Measurements from ENCODE around the gene FBXL7.

The FBXL7 gene

DNA sequence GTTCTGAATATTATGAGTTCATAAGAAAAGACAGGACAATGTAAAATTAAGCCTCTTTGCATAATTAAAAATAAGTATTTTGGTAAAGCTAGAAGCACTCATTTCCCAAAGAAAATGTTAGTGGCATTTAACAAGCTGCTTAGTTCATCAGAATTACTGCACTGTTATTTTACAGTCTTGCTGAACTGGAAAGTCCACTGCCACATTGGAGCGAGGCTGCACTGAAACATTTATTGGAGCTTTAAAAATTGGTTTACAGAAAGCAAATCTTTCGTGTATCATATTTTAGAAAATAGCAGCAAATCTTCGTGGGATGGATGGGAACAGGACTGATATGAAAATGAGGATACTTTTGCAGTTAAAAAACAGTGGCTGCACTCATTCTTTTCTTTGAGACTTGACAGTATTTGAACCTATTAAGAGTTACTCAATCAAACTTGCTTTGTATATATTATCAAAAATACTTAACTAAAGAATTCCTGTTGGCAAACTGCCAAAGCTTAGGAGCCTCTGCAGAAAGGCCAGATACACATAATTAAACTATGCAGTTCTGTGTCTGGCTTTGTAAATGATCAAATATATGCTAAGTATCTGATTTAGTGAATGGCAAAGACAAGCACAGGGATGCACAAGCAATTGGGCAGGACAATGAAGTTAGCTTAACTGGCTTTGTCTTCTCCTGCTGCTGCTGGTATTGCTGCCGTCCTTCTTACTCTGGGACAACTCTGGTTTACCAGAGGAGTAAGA, 16.5 kb upstream of the FBXL7 start:
- H3K4me3 ChIP-seq (replicated peaks; ENCODE audit: low read depth, low read length): no peak overlapping the region
- no peak for TF ChIP-seq CTCF (IDR thresholded peaks at IDR 0.05; ENCODE audit: low read depth, low read length, missing control alignments)
- DNase-seq (ENCODE audit: extremely low read depth, low read depth): no peak

- no peak for TF ChIP-seq CTCF (IDR thresholded peaks at IDR 0.05; ENCODE audit: low read depth, low read length, missing control alignments)
- no peak for DNase-seq (ENCODE audit: extremely low read depth, low read depth)
- H3K4me3 ChIP-seq (replicated peaks; ENCODE audit: low read depth, low read length): no peak overlapping the region
Measured at GRCh38 chr5:15487228-15487627, 12.8 kb upstream of the FBXL7 start.

GRCh38 chr5:15489571-15490235, 10.3 kb upstream of the FBXL7 start:
- no peak for DNase-seq (ENCODE audit: extremely low read depth, low read depth)
- H3K4me3 ChIP-seq (replicated peaks; ENCODE audit: low read depth, low read length): no peak overlapping the region
- no peak for TF ChIP-seq CTCF (IDR thresholded peaks at IDR 0.05; ENCODE audit: low read depth, low read length, missing control alignments)

DNA sequence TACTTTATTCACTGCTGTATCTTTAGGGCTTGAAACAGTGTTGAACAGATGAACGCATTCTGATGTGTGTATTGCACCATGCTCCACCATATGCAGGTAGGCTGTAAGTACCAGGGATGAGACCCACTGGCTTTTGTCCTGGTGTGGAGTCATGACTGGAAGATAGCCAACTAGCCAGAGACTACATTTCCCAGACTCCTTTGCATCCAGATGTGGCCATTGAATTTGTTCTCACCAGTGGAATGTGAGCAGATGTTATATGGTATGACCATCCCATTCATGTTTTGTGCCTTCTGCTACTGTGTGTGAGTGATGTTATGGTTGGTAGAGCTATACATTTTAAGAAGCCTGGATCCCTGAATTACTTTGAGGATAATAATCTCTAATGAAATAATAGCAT, 7.4 kb upstream of the FBXL7 start:
- DNase-seq (ENCODE audit: extremely low read depth, low read depth): no peak
- no peak for TF ChIP-seq CTCF (IDR thresholded peaks at IDR 0.05; ENCODE audit: low read depth, low read length, missing control alignments)

DNA sequence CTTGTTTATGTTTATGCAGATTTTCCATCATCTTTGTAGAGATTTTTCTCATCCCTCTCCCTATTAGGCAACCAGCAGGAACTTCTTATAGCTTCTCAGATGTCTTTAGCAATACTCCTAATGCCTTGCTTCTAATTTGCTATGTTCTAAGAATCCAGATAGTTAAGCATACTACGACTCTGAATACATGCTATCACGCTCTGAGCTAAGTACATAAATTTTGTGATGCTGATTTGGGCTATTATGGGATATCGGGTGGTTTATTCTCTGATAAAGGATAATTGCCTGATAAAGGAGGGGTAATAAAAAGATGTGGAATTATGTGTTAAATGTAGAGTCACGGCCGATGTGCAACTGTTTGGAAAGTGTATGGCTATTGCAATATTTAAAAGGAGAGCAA, 6.5 kb upstream of the FBXL7 start:
- no peak for TF ChIP-seq CTCF (IDR thresholded peaks at IDR 0.05; ENCODE audit: low read depth, low read length, missing control alignments)
- no peak overlapping the region for H3K4me3 ChIP-seq (replicated peaks; ENCODE audit: low read depth, low read length)
- no peak for DNase-seq (ENCODE audit: extremely low read depth, low read depth)

More for the DNA sequence above, 7.4 kb upstream of the FBXL7 start:
- H3K4me3 ChIP-seq (replicated peaks; ENCODE audit: low read depth, low read length): no peak overlapping the region

- DNase-seq (ENCODE audit: extremely low read depth, low read depth): no peak
- no peak for TF ChIP-seq CTCF (IDR thresholded peaks at IDR 0.05; ENCODE audit: low read depth, low read length, missing control alignments)
Measured at GRCh38 chr5:15495026-15495425, 5.0 kb upstream of the FBXL7 start.

More at GRCh38 chr5:15495026-15495425, 5.0 kb upstream of the FBXL7 start:
- H3K4me3 ChIP-seq (replicated peaks; ENCODE audit: low read depth, low read length): no peak overlapping the region
